GM19193 (cell line): Measurements from ENCODE around the gene ANO4.

ENCODE experiments used
- POLR2A ChIP-seq: IDR thresholded peaks from 4 replicates; pipeline ENCODE4 v1.6.1; 2011; ENCODE audit not compliant: insufficient read depth, insufficient read length; ENCODE audit errors: extremely low read depth

ANO4 gene

DNA sequence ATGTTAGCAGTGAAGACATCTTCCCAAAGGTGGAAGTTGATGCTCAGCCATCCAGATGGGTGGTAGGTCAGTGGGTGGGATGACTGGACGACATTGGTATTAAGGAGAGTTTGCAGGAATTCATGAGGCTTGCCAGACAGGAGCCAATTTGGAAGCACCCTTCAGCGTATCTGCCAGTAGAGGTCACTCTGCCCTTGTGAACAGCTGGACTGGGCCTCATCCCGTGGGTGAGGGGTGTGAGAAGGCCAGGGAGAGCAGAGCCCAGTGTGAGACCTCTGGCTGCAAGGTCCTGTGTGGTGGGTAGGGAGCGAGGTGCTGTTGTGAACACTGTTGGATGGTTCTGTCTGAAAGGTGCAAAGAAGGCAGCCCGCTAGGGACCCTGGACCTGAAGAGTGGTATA, 377.7 kb downstream of the ANO4 start:
- no peak for TF ChIP-seq POLR2A

DNA sequence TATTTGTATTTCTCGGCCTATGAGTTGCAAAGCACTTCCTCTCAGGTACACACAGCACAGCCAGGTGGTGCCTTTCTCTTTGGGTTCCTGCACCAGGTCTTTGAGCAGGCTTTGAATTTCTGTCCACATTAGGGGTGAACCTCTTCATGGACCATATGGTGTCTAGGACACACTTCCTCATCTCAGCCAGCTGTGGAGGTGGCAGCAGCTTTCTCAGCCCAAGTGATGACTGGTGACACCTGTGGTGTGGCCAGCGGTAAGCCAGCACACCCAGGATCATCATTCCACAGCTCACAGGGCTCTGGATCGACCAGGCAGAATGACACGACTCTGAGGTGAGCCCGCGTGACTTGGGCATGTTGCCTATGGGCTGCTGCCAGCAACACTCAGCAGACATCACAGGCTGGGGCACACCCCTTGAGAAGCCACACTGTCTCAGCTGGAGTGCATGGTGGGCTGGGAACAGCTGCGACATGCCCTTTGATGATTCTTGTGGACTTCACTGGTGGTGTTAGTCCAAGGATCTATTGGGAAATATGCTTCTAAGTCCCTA, 378.7 kb downstream of the ANO4 start:
- no peak for TF ChIP-seq POLR2A

DNA sequence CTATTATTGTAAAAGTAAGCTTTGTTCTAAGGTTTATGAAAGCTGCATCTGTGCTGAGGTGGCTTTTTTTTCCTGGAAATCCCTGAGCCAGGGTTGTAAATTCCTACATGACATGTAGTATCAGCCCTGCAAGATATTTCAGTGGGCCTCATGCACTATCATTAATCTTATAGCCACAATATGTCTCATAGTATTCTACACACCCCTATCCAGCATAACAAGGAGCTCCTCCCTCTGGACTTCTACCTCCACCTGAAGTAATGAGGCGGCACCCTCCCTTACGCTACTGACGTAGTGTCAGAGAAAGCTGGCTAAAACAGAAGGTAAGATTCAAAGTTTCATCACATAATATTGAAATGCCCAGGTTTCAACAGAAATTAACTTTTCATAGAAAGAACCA, 380.0 kb downstream of the ANO4 start:
- TF ChIP-seq POLR2A = no peak
